Ishikawa (cell line): ENCODE data around the gene ZW10.

Experiments
- CREB1 ChIP-seq: IDR thresholded peaks from 2 replicates; pipeline ENCODE4 v1.6.1; 2012; ENCODE audit warnings: low read depth
- FOXM1 ChIP-seq: IDR thresholded peaks from 2 replicates; pipeline ENCODE4 v1.6.1; 2012; ENCODE audit warnings: low read depth, borderline replicate concordance
- NFIC ChIP-seq: IDR thresholded peaks from 2 replicates; pipeline ENCODE4 v1.6.1; 2012
- TEAD4 ChIP-seq: IDR thresholded peaks from 2 replicates; pipeline ENCODE4 v1.6.1; 2012
- YY1 ChIP-seq: IDR thresholded peaks from 2 replicates; pipeline ENCODE4 v1.6.1; 2012; ENCODE audit warnings: low read depth
- TF ChIP-seq, protein P1 (sequence below): IDR thresholded peaks from 2 replicates; pipeline ENCODE4 v1.6.1; 2012; ENCODE audit warnings: low read depth, mild to moderate bottlenecking

- TF ChIP-seq, protein P1, sequence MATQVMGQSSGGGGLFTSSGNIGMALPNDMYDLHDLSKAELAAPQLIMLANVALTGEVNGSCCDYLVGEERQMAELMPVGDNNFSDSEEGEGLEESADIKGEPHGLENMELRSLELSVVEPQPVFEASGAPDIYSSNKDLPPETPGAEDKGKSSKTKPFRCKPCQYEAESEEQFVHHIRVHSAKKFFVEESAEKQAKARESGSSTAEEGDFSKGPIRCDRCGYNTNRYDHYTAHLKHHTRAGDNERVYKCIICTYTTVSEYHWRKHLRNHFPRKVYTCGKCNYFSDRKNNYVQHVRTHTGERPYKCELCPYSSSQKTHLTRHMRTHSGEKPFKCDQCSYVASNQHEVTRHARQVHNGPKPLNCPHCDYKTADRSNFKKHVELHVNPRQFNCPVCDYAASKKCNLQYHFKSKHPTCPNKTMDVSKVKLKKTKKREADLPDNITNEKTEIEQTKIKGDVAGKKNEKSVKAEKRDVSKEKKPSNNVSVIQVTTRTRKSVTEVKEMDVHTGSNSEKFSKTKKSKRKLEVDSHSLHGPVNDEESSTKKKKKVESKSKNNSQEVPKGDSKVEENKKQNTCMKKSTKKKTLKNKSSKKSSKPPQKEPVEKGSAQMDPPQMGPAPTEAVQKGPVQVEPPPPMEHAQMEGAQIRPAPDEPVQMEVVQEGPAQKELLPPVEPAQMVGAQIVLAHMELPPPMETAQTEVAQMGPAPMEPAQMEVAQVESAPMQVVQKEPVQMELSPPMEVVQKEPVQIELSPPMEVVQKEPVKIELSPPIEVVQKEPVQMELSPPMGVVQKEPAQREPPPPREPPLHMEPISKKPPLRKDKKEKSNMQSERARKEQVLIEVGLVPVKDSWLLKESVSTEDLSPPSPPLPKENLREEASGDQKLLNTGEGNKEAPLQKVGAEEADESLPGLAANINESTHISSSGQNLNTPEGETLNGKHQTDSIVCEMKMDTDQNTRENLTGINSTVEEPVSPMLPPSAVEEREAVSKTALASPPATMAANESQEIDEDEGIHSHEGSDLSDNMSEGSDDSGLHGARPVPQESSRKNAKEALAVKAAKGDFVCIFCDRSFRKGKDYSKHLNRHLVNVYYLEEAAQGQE = no peak
- TF ChIP-seq YY1 = no peak
- TF ChIP-seq TEAD4 = no peak
- TF ChIP-seq CREB1 = no peak
- no peak for TF ChIP-seq FOXM1
- no peak for TF ChIP-seq NFIC
Measured at GRCh38 chr11:113817626-113818025, 44.1 kb upstream of the ZW10 start.
